Renal cortical epithelial cell (primary cell): ENCODE results near the gene MYO1G. TPM values are rescaled to one million over a fixed set of nuclear protein-coding genes. Genes with fewer than 3 reads are reported as not detected.

Experiments
- DNase-seq: peaks from one replicate; pipeline ENCODE4 v3.0.0-alpha.2; 2011; ENCODE audit warnings: low read depth
- total RNA-seq: library from RNA; depleted of rRNA; stranded (reverse); fragments of >200 nt; gene quantifications from 2 replicates; pipeline ENCODE4 v1.2.3, GENCODE V29; 2014

MYO1G gene
- total RNA-seq, 1 donor from 2014 or later: not detected

GRCh38 chr7:44999245-45000092 lies 20.7 kb upstream of the MYO1G start:
- peak; percentile 94 for DNase-seq

GRCh38 chr7:44998153-44998871 lies 19.5 kb upstream of the MYO1G start:
- DNase-seq: no peak

- no peak for DNase-seq
Observed at GRCh38 chr7:44995555-44996493, 17.0 kb upstream of the MYO1G start.

- DNase-seq: no peak
Observed at GRCh38 chr7:44994877-44995554, 16.2 kb upstream of the MYO1G start.

- DNase-seq: peak; percentile 36
Observed at GRCh38 chr7:44992004-44992795, 13.4 kb upstream of the MYO1G start.

- peak; percentile 30 for DNase-seq
Observed at GRCh38 chr7:44990109-44991023, 11.6 kb upstream of the MYO1G start.

GRCh38 chr7:44989132-44989531 lies 10.3 kb upstream of the MYO1G start:
- no peak for DNase-seq

GRCh38 chr7:44988701-44989100 lies 9.9 kb upstream of the MYO1G start:
- DNase-seq: no peak

GRCh38 chr7:44987996-44988395 lies 9.2 kb upstream of the MYO1G start:
- DNase-seq: no peak

GRCh38 chr7:44987457-44987856 lies 8.6 kb upstream of the MYO1G start:
- no peak for DNase-seq

GRCh38 chr7:44986218-44987053 lies 7.6 kb upstream of the MYO1G start:
- peak; percentile 82 for DNase-seq

GRCh38 chr7:44985900-44986217 lies 7.0 kb upstream of the MYO1G start:
- no peak for DNase-seq

GRCh38 chr7:44985033-44985695 lies 6.3 kb upstream of the MYO1G start:
- no peak for DNase-seq

GRCh38 chr7:44984478-44984758 lies 5.6 kb upstream of the MYO1G start:
- no peak for DNase-seq

GRCh38 chr7:44983742-44984477 lies 5.1 kb upstream of the MYO1G start:
- DNase-seq: no peak

GRCh38 chr7:44982970-44983369 lies 4.2 kb upstream of the MYO1G start:
- DNase-seq: no peak

GRCh38 chr7:44982535-44982923 lies 3.7 kb upstream of the MYO1G start:
- no peak for DNase-seq
